MM.1S (cell line): ENCODE measurements around the gene NRXN3.

Experiments
- DNase-seq: peaks from one replicate; pipeline ENCODE4 v3.0.0-alpha.2; 2015
- H2AFZ ChIP-seq: fragments of 300-600 bp; sonication (generic); 2 replicates; pipeline ENCODE4 v1.6.0; 2016; ENCODE audit warnings: antibody characterized with exemption, low read length
- H3F3A ChIP-seq: fragments of 300-600 bp; sonication (generic); 2 replicates; pipeline ENCODE4 v1.6.1; 2016; ENCODE audit warnings: mild to moderate bottlenecking, antibody characterized with exemption, low read length, moderate library complexity, mixed read lengths; ENCODE audit not compliant: insufficient read depth
- H3K27ac ChIP-seq: fragments of 300-600 bp; sonication (generic); 2 replicates; pipeline ENCODE4 v1.5.1; 2016; ENCODE audit warnings: mild to moderate bottlenecking, low read length
- H3K27me3 ChIP-seq: fragments of 300-600 bp; sonication (generic); replicated peaks from 2 replicates; pipeline ENCODE4 v1.6.0; 2016; ENCODE audit warnings: low read length; ENCODE audit not compliant: insufficient read depth
- H3K36me3 ChIP-seq: fragments of 300-600 bp; sonication (generic); replicated peaks from 2 replicates; pipeline ENCODE4 v1.6.1; 2016; ENCODE audit warnings: mild to moderate bottlenecking, low read length, mixed read lengths; ENCODE audit not compliant: insufficient read depth
- H3K4me1 ChIP-seq: fragments of 300-600 bp; sonication (generic); 2 replicates; pipeline ENCODE4 v1.6.1; 2016; ENCODE audit warnings: low read length, mixed read lengths
- H3K4me2 ChIP-seq: fragments of 300-600 bp; sonication (generic); 2 replicates; pipeline ENCODE4 v1.6.0; 2016; ENCODE audit warnings: low read depth, low read length
- H3K4me3 ChIP-seq: fragments of 300-600 bp; sonication (generic); 2 replicates; pipeline ENCODE4 v1.5.1; 2016; ENCODE audit warnings: low read length, mixed read lengths
- H3K79me2 ChIP-seq: fragments of 300-600 bp; sonication (generic); 2 replicates; pipeline ENCODE4 v1.6.1; 2016; ENCODE audit warnings: mixed run types, low read length, mixed read lengths
- H3K9ac ChIP-seq: fragments of 300-600 bp; sonication (generic); 2 replicates; pipeline ENCODE4 v1.6.1; 2016; ENCODE audit warnings: low read length, mixed read lengths
- H3K9me2 ChIP-seq: fragments of 300-600 bp; sonication (generic); replicated peaks from 2 replicates; pipeline ENCODE4 v1.6.1; 2016; ENCODE audit warnings: mild to moderate bottlenecking, low read length, mixed read lengths; ENCODE audit not compliant: insufficient read depth
- H3K9me3 ChIP-seq: fragments of 300-600 bp; sonication (generic); replicated peaks from 2 replicates; pipeline ENCODE4 v1.6.1; 2016; ENCODE audit warnings: mild to moderate bottlenecking, low read length, mixed read lengths; ENCODE audit not compliant: insufficient read depth
- H4K20me1 ChIP-seq: fragments of 300-600 bp; sonication (generic); 2 replicates; pipeline ENCODE4 v1.6.1; 2016; ENCODE audit warnings: mild to moderate bottlenecking, low read length, moderate library complexity, mixed read lengths; ENCODE audit not compliant: insufficient read depth
- EZH2 ChIP-seq: fragments of 300-600 bp; sonication (generic); optimal IDR thresholded peaks from 2 replicates; pipeline ENCODE3; 2017; ENCODE audit warnings: low read depth, mild to moderate bottlenecking, antibody characterized with exemption, low read length, mixed read lengths
- EZH2phosphoT487 ChIP-seq: fragments of 300-600 bp; sonication (generic); IDR thresholded peaks from 2 replicates; pipeline ENCODE4 v1.6.1; 2018; ENCODE audit warnings: antibody characterized with exemption, low read length
- TF ChIP-seq, protein P1 (sequence below): fragments of 300-600 bp; sonication (generic); IDR thresholded peaks from 2 replicates; pipeline ENCODE4 v1.5.1; 2016; ENCODE audit warnings: antibody characterized with exemption, low read length, mixed read lengths

NRXN3 gene

GRCh38 chr14:79861111-79861510, 1690.9 kb downstream of the NRXN3 start:
- H3K4me2 ChIP-seq, result no peak overlapping the region
- H3K9me2 ChIP-seq, result no peaks in the 10 kb centered on the region
- H4K20me1 ChIP-seq, result no peaks in the 10 kb centered on the region
- no peak overlapping the region for H3K27ac ChIP-seq
- no peaks in the 10 kb centered on the region for H3K79me2 ChIP-seq
- no peaks in the 10 kb centered on the region for H3K27me3 ChIP-seq
- no peak overlapping the region for H2AFZ ChIP-seq
- H3K4me1 ChIP-seq, result no peaks in the 10 kb centered on the region
- no peak for TF ChIP-seq EZH2phosphoT487
- no peak for TF ChIP-seq EZH2
- TF ChIP-seq, protein P1, sequence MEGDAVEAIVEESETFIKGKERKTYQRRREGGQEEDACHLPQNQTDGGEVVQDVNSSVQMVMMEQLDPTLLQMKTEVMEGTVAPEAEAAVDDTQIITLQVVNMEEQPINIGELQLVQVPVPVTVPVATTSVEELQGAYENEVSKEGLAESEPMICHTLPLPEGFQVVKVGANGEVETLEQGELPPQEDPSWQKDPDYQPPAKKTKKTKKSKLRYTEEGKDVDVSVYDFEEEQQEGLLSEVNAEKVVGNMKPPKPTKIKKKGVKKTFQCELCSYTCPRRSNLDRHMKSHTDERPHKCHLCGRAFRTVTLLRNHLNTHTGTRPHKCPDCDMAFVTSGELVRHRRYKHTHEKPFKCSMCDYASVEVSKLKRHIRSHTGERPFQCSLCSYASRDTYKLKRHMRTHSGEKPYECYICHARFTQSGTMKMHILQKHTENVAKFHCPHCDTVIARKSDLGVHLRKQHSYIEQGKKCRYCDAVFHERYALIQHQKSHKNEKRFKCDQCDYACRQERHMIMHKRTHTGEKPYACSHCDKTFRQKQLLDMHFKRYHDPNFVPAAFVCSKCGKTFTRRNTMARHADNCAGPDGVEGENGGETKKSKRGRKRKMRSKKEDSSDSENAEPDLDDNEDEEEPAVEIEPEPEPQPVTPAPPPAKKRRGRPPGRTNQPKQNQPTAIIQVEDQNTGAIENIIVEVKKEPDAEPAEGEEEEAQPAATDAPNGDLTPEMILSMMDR, result no peak
- H3K36me3 ChIP-seq, result no peaks in the 10 kb centered on the region
- H3K9ac ChIP-seq, result no peak overlapping the region
- H3F3A ChIP-seq, result no peaks in the 10 kb centered on the region
- no peaks in the 10 kb centered on the region for H3K9me3 ChIP-seq
- no peak for DNase-seq
- H3K4me3 ChIP-seq, result no peak overlapping the region

GRCh38 chr14:79862045-79862444, 1691.9 kb downstream of the NRXN3 start:
- TF ChIP-seq EZH2phosphoT487 (no peak), EZH2 (no peak)
- TF ChIP-seq, protein P1, result no peak
- Histone ChIP-seq H3K4me2 (no peak overlapping the region), H4K20me1 (no peaks in the 10 kb centered on the region), H3K9me3 (no peaks in the 10 kb centered on the region), H3K9me2 (no peaks in the 10 kb centered on the region), H3K27me3 (no peaks in the 10 kb centered on the region), H3K79me2 (no peaks in the 10 kb centered on the region), H3K9ac (no peak overlapping the region), H2AFZ (no peak overlapping the region), H3K27ac (no peak overlapping the region), H3K36me3 (no peaks in the 10 kb centered on the region), H3F3A (no peaks in the 10 kb centered on the region), H3K4me3 (no peak overlapping the region), H3K4me1 (no peaks in the 10 kb centered on the region)
- no peak for DNase-seq

DNA sequence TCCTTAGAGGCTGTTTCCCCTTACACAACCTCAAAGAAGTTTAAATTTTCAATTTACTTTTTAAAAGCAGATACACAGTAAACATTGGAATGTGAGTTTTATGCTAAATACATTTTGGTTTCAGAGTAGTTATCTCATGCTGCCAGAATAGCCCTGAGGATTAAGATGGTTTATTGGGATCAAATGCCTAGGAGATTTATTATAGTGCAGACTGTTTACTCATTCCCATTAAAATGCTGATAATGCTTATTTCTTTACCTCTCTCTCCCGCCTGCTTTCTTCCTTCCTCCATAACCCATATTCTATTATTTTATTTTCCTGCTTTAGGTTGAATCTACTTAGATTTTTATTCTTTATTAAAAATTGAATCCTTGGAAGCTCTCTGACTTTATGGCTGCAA, 1701.0 kb downstream of the NRXN3 start:
- H3K79me2 ChIP-seq, result no peaks in the 10 kb centered on the region
- no peaks in the 10 kb centered on the region for H3K27me3 ChIP-seq
- no peak overlapping the region for H3K9ac ChIP-seq
- H3K36me3 ChIP-seq, result no peaks in the 10 kb centered on the region
- no peaks in the 10 kb centered on the region for H3F3A ChIP-seq
- no peaks in the 10 kb centered on the region for H3K9me2 ChIP-seq
- H3K4me2 ChIP-seq, result no peak overlapping the region
- H2AFZ ChIP-seq, result no peak overlapping the region
- no peak overlapping the region for H3K27ac ChIP-seq
- H3K4me1 ChIP-seq, result no peaks in the 10 kb centered on the region
- H4K20me1 ChIP-seq, result no peaks in the 10 kb centered on the region
- H3K9me3 ChIP-seq, result no peaks in the 10 kb centered on the region
- TF ChIP-seq, protein P1, result no peak
- no peak for TF ChIP-seq EZH2phosphoT487
- no peak for TF ChIP-seq EZH2
- no peak for DNase-seq
- H3K4me3 ChIP-seq, result no peak overlapping the region
